HG02884 (cell line): ENCODE measurements around the gene MBD3.
"Not testable (repeated sequence)": the region's sequence is repeated elsewhere in the genome, so short reads cannot be mapped to it uniquely, and the experiment has no call there.

Experiments
- ATAC-seq: cut with Tn5 transposase; IDR thresholded peaks from one replicate; pipeline ENCODE4 v1.9.1; 2021; ENCODE audit warnings: mild to moderate bottlenecking, moderate library complexity; ENCODE audit not compliant: unreplicated experiment

MBD3 gene

GRCh38 chr19:1551068-1552040 lies 41.3 kb downstream of the MBD3 start:
- no peak for ATAC-seq

GRCh38 chr19:1549332-1549945 lies 43.2 kb downstream of the MBD3 start:
- ATAC-seq, result no peak

GRCh38 chr19:1540365-1540925 lies 52.2 kb downstream of the MBD3 start:
- ATAC-seq, result no peak

- not testable (repeated sequence) for ATAC-seq
Measured at GRCh38 chr19:1539749-1540148, 52.9 kb downstream of the MBD3 start.

GRCh38 chr19:1538978-1539377 lies 53.7 kb downstream of the MBD3 start:
- no peak for ATAC-seq

GRCh38 chr19:1535699-1536098 lies 57.0 kb downstream of the MBD3 start:
- ATAC-seq, result not testable (repeated sequence)

- ATAC-seq, result no peak
Measured at GRCh38 chr19:1534972-1535371, 57.7 kb downstream of the MBD3 start.

GRCh38 chr19:1533510-1534150 lies 59.0 kb downstream of the MBD3 start:
- no peak for ATAC-seq

GRCh38 chr19:1532003-1532402 lies 60.7 kb downstream of the MBD3 start:
- ATAC-seq, result no peak

- ATAC-seq, result no peak
Measured at GRCh38 chr19:1531587-1531986, 61.1 kb downstream of the MBD3 start.

GRCh38 chr19:1530856-1531255 lies 61.8 kb downstream of the MBD3 start:
- not testable (repeated sequence) for ATAC-seq

- no peak for ATAC-seq
Measured at GRCh38 chr19:1529430-1529816, 63.2 kb downstream of the MBD3 start.

GRCh38 chr19:1528596-1529429 lies 63.9 kb downstream of the MBD3 start:
- ATAC-seq, result no peak

GRCh38 chr19:1527650-1528309 lies 64.9 kb downstream of the MBD3 start:
- no peak for ATAC-seq

- no peak for ATAC-seq
Measured at GRCh38 chr19:1526979-1527649, 65.6 kb downstream of the MBD3 start.

- ATAC-seq, result no peak
Measured at GRCh38 chr19:1526066-1526778, 66.4 kb downstream of the MBD3 start.

- ATAC-seq, result no peak
Measured at GRCh38 chr19:1525343-1525742, 67.3 kb downstream of the MBD3 start.

- no peak for ATAC-seq
Measured at GRCh38 chr19:1524972-1525325, 67.7 kb downstream of the MBD3 start.
